ENCODE results near the gene TRABD2A.

TRABD2A gene

GRCh38 chr2:84847326-84848050, 33.4 kb downstream of the TRABD2A start:
- TF ChIP-seq CTCF (IDR thresholded peaks at IDR 0.05; ENCODE audit: extremely low read depth, insufficient read depth, missing control alignments) = no peak
- in situ Hi-C loops (cut with MboI; ENCODE audit: low pct_unique_long_range_greater_than_20kb, low sequenced_read_pairs, unreplicated experiment) = no loop called here
- no peak for DNase-seq (ENCODE audit: low spot score)

- TF ChIP-seq CTCF (IDR thresholded peaks at IDR 0.05; ENCODE audit: extremely low read depth, insufficient read depth, missing control alignments) = no peak
- in situ Hi-C loops (cut with MboI; ENCODE audit: low pct_unique_long_range_greater_than_20kb, low sequenced_read_pairs, unreplicated experiment) = no loop called here
- DNase-seq (ENCODE audit: low spot score) = no peak
Observed at GRCh38 chr2:84846741-84847142, 34.1 kb downstream of the TRABD2A start.

- no peak for TF ChIP-seq CTCF (IDR thresholded peaks at IDR 0.05; ENCODE audit: extremely low read depth, insufficient read depth, missing control alignments)
- in situ Hi-C loops (cut with MboI; ENCODE audit: low pct_unique_long_range_greater_than_20kb, low sequenced_read_pairs, unreplicated experiment) = no loop called here
- no peak for DNase-seq (ENCODE audit: low spot score)
Observed at GRCh38 chr2:84846041-84846663, 34.7 kb downstream of the TRABD2A start.

DNA sequence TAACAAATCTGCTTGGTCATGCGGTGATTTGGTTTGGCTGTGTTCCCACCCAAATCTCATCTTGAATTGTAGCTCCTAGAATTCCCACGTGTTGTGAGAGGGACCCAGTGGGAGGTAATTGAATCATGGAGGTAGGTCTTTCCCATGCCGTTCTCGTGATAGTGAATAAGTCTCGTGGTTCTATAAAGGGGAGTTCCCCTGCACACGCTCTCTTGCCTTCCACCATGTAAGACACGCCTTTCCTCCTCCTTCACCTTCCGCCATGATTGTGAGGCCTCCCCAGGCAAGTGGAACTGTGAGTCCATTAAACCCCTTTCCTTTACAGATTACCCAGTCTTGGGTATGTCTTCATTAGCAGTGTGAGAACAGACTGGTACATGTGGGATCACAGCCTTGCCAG, 36.7 kb downstream of the TRABD2A start:
- DNase-seq (ENCODE audit: low spot score) = no peak
- in situ Hi-C loops (cut with MboI; ENCODE audit: low pct_unique_long_range_greater_than_20kb, low sequenced_read_pairs, unreplicated experiment) = no loop called here
- no peak for TF ChIP-seq CTCF (IDR thresholded peaks at IDR 0.05; ENCODE audit: extremely low read depth, insufficient read depth, missing control alignments)

- TF ChIP-seq CTCF (IDR thresholded peaks at IDR 0.05; ENCODE audit: extremely low read depth, insufficient read depth, missing control alignments) = no peak
- no peak for DNase-seq (ENCODE audit: low spot score)
- in situ Hi-C loops (cut with MboI; ENCODE audit: low pct_unique_long_range_greater_than_20kb, low sequenced_read_pairs, unreplicated experiment) = no loop called here
Observed at GRCh38 chr2:84841577-84841976, 39.3 kb downstream of the TRABD2A start.

GRCh38 chr2:84840306-84840705, 40.6 kb downstream of the TRABD2A start:
- DNase-seq (ENCODE audit: low spot score) = no peak
- in situ Hi-C loops (cut with MboI; ENCODE audit: low pct_unique_long_range_greater_than_20kb, low sequenced_read_pairs, unreplicated experiment) = no loop called here
- no peak for TF ChIP-seq CTCF (IDR thresholded peaks at IDR 0.05; ENCODE audit: extremely low read depth, insufficient read depth, missing control alignments)

Data from GM13977 (cell line).